Measurements from ENCODE around the gene NR2F1-AS1.

Gene NR2F1-AS1

DNA sequence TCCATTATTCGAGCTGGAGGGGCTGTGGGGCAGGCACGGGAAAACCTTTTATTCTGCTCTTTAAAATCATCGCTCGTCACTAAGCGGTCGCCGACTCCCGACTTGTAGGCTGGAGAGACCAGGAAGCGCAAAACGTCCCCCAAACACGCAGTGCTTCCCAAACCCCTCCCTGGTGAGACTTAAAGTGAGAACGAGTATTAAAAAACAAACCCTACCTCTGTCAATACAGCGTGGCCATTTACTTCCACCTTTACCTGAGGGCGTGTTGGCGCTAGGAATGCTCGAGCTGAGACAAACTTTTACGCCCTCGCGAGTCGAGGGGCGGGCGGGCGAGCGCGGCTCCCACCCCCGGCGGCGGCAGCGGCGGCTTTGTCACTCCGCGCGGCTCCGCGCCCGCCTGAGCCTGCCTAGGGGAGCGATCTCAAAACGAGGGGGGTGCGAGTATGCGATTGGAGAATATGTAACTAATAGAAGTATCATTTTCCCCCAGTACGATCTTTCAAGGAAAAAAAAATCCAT, at the start of gene NR2F1-AS1:
TSS of gene NR2F1-AS1 (minus strand) at position 293 of the 519 bp plus-strand sequence.
- no peak for DNase-seq

DNA sequence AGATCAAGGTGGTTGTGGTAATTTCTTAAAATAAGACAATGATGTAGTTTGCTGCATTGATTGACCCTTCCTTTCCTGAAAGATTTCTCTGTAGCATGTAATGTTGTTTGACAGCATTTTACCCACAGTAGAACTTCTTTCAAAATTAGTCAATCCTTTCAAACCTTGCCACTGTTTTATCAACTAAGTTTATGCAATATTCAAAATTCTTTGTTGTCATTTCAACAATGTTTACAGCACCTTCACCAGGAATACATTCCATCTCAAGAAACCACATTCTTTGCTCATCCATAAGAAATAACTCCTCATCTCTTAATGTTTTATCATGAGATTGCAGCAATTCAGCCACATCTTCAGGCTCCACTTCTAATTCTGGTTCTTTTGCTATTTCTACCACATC, 45.8 kb upstream of the NR2F1-AS1 start:
- no peak for DNase-seq

DNA sequence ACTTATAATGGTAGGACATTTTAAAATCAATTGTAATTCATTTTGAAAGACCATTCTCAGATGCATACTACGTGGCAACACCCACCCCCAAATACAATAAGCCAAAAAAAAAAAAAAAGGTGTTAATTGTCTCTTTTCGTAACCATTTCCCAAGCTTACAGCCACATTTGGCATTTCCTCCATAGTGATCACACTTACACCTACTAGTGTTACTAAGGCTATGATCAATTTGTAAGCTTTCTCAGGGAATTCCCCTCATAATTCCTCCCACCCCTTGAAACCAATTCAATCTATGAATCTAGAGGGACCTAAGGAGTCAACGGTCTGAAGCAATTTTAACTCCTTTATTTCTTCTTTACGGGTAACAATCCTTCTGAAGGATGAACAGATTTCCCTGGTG, 42.1 kb upstream of the NR2F1-AS1 start:
- DNase-seq, result no peak

DNA sequence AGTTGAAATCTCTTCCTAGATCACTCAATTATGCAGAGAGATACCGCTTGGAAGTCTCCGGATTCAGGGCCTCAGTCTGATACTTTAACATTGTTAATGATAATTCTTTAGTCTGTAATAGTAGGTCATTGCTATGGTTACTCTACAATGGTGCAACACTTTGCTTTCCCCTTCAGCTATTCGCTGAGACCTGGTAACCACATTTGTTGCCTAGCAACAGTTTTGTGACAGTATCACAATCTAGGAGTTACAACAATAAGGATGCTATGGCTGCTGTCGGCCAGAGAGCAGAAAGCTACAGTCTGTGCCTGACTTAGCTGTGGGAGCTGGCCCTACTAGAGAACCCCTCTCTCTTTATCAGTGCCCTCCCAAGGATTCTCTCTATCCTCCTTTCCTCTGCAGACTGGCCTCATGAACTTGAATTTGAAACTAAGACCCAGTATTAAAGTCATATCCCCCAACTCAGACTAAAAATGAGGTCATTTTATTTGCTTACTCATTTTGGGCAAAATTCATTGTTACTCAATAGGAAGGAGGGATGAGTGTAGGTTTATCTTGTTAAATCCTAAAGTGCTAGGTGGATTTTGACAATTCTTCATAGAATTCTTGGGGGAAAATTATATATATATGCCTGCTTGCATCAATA, 41.3 kb upstream of the NR2F1-AS1 start:
- DNase-seq, result no peak

DNA sequence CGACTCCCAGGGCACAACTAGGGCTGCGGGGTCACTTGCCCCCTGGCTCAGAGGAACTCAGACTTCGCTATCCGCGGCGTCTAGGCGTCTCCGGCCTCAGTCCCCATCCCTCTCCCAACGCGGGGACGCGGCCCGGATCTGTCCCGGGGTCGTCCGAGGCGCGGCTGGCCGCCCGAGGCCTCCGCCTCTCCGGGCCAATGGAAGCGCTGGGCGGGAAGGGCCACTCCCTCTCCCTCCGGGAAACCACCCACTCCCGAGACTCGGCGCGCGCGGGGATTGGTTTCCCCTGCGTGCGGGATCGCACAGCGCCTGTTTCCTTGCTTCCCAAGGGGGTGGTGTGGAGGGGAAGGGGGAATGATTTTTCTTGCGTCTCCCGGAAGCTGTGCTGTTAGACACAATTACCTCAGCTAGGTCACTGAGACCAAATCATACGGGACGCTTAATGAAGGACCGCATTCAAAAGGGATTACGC, 40.3 kb upstream of the NR2F1-AS1 start:
- DNase-seq, result no peak

DNA sequence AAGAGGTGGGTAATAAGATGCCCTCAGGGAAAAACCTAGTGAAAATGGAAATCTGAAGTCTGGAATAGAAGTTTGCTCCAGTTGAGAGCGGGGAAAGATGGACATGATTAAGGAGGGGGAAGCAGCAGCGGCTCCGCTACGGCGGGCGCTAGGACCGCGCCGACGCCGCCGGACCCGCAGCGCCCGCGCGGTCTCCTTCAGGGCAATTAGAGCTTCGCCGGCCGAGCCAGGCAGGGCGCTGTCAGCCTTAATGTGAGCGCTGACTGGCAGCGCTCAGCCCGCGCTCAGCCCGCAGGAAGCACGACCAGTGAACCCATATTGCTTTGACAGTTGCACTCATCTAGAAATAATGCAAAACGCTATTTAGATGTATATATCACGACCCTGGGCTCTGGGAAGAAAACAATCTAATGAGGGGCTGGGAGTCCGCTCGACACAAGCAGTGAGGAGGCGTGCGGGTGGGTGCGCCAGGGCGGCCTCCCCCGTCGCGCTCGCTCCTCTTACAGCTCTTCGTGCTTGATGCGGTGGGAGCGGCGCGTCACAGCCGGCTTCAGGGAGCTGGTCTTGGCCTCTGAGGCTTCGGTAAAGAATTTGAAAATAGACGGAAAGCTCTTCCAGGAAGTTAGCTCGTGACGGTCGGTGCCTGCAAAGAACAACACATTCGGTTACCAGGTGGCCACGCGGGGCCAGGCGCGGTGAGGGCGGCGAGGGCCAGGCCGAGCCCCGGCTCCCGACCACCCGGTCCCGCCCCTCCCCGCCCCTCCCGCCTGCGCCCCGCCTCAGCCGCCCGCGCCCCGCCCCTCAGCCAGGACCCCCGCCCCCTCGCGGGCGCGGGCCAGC, 39.7 kb upstream of the NR2F1-AS1 start:
- DNase-seq, result peak; percentile 37

DNA sequence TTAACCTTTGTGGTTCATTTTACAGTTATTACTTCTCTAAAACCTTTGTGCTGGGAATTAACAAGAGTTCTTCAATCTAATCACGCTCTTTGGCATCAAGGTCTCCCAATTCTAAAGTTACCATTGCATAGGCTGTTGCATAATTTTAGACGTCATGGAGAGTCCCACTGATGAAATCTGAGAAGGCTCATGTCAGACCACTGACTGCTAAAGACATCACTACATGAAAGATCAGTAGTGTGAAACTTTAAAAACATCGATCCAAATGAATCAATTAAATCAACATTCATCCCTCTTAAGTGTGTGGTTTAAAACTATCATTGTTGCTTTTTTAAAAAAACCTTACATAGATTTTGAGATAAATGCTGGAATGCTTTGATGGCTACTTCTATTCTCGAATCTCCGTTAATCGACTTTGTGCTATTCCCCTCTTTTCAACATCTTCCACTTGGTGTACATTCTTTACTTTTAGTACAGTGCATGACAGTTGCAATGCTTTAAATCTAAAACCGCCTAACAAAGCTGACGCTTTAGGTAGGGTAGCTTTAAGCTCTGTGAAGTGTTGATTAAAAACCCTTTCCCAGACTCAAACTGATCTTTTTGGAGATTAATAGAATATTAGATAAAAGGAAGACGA, 35.6 kb upstream of the NR2F1-AS1 start:
- no peak for DNase-seq

DNA sequence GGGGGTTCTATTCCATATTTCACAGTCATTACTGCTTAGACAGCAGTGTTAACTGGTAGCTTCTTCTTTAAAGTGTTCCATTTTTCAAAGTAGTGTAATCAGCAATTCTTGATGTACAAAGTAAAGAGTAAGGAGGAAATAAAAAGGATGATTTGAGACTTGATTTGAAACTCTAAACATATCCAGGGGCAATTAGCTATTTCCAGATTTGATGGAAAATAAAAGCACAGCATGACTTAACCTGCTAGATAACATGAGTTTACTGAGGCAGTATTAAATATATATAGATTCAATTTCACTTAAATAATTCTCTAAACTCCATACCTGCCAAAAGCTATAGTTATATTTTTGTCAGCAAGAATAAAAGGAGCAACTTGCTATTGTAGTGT, 31.8 kb upstream of the NR2F1-AS1 start:
- no peak for DNase-seq

DNA sequence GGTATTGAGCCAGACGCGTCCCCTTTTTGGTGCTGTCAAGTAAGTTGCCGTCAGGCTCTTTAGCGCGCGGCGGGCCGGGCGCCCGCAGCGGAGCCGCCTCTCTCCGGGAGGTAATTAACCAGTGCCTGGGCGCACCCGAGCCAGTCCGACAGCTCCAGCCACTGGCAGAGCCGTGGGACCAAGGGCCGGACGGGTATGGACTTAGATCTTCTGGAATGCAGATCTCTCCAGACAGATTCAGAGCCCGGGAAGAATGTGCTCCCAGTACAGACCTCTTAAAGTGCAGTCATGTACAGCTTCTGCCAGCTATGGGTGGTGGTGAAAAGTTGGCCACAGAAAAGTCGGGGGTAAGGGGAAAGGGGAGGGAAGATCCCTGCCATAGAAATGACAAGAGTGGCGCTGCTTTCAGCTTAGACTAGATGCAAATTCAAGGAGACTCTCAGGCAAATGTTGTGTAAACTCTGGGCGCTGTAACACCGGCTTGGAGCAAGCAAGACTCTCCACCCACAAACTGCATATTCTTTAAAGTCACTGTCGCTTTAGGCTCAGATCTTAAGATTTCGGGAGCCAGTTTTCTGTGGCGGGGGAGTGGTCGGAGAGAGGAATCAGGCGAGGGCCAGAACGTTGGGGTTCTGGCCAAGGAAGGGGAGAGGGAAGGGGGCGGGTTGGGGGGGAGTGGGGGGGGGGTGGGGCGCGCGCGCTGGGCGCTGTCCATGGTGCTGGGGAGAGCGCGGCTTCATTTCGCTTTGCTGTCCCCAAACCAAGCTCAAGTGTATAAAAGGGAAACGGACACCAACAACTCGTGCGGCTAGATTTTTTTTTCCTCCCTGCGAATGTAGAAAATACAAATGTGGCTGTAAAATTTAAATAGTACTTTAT, 31.2 kb upstream of the NR2F1-AS1 start:
- no peak for DNase-seq

DNA sequence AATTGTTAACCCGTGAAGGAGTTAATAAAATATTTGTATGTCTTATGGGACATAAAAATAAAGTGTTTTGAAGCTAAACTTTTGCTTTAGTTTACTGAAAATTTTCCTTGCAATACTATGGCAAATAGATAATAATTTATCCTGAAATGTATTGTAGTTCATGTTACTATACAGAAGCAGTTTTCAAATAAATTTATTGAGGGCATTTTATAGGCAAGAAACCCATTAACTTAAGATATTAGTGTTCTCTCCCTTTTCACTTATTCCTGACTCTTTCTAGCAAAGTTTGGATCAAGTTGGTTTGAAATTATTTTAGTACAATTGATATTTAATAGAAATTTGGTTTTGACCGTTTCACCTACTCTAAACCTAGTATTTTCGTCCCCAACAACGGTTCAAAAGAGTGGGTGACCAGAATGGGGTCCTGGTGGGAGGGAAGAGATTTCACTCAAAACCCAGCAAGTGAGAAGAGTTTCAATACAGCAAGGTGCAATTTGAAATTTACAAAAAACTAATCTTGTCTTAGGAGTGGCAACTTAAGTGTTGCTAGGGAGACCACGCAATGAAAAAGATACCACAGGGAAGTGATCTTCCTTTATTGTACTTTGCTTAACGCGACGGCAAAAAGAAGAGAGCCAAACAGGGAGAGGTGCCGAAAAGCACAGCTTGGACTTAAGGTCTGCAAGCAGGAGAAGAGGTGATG, 30.4 kb upstream of the NR2F1-AS1 start:
- no peak for DNase-seq

DNA sequence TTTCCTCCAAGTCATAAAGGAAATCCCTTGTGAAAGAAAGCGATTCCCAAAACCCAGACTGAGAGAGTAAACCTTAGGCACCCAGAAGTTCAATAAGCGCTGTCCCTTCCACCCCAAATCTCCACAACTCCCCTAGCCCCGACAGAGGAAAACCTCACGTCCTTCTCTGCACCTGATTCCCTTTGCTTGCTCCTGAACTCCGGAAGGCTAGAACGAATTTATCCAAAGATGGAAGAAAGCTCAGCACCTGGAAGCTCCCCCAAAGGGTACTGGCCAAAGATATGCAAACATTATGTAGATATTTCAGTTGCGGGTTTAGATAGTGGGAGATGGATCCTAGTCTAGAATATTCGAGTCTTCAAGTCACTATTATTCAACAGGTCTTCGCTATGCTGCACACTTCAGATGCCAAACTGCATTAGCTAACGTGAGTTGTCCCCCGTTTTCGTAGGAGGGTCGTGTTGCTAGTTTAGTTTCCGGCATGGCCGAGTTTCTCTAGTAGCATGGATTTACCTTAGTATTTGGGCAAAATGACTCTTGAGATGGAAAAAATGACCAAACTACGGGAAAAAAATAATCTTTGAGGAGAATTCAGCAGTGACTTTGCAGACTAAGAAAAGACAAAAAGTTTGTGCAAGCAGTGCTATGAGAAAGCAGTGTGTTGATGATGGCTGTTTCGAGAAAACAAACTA, 29.7 kb upstream of the NR2F1-AS1 start:
- DNase-seq, result no peak

DNA sequence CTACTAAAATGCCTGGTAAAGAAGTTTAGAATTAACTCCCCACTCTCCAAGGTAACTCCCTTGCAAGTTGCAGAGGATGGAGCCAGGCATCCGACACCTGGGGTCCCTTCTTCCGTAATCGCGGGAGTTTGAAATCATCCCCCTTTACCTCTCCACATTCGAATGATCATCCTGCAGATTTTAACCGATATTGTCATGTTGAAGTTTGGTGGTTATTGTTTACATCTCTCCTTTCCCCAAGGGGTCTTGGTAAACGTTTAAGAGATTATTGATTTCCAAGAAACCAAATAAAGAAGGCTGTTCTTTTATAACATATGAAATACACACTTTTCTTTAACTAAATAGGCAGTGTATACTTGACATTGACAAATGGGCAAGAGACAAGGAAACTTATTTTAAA, 28.7 kb upstream of the NR2F1-AS1 start:
- no peak for DNase-seq

DNA sequence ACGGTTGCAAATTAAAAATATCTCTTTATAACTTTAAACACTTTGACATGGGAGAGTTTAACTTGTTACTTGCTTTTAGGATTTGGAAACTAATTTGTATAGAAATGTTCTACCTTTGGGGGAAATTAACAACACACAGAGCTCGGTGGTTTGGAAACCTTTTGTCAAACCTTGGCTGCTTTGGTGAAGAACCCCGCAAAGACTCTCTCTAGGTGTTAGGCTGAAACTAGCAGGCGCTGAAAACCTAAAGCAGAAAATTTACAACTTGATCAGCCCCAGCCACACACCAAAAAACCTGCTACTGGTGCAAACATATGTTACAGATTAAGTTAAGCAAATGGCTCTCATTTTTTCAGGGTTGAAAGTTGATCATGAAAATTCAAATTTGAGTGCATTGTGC, 27.8 kb upstream of the NR2F1-AS1 start:
- no peak for DNase-seq

DNA sequence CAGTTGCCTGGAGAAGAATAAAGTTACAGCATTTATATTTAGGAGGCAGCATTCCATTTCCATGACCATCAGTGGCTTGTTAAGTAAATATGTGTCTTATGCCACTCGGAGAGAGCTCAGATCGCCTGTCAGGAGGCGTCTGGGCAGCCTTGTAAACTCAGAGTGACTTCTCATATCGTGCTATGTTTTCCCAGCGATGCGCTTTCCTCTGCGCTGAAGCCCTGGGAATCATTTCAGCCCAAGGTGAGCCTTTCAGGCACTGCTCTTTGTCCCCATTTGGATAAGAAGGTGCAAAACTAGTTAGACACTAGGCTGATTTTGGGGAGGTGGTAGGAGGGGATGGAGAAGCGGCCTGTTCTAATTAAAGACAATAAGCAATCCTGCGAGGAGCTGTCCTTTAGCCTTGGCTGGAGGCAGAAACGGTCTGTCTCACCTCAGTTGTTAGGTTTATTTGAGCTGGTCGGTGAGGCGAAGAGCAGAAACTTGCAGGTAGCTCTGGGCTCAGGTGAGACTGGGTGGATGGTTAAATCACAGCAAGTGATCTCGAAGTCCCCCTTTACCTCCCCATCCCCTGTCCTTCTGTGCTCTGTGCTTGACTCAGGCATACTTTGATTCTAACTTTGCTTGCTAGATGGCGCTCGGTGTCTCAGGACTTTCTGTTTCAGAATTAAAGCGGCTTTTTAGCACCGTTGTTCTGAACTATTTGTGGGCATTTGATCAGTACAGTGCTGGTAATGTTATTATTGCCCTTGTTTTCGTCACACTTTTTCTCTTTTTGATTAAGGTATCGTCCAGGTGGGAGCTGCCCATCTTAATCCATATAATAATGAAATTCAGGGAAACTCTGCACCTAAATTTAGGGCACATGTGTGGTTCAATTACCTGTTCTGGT, 26.6 kb upstream of the NR2F1-AS1 start:
- DNase-seq, result no peak

DNA sequence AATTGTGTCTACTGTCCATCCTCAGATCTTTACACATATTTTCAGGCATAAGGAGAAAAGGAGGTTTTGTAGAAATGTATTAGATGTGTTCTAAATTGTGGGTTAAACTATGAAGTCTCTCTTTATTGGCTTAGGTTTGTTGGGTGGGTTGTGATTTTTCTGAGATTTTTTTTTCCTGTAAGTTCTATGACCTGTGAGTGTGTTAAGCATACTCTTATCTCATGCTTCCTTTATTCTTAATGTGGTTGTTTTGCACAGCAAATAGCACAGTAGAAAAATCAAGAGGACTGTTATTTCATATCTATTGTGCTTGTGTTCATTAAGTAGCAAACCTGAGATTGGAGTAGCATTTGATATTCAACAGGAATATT, 25.3 kb upstream of the NR2F1-AS1 start:
- DNase-seq, result no peak

DNA sequence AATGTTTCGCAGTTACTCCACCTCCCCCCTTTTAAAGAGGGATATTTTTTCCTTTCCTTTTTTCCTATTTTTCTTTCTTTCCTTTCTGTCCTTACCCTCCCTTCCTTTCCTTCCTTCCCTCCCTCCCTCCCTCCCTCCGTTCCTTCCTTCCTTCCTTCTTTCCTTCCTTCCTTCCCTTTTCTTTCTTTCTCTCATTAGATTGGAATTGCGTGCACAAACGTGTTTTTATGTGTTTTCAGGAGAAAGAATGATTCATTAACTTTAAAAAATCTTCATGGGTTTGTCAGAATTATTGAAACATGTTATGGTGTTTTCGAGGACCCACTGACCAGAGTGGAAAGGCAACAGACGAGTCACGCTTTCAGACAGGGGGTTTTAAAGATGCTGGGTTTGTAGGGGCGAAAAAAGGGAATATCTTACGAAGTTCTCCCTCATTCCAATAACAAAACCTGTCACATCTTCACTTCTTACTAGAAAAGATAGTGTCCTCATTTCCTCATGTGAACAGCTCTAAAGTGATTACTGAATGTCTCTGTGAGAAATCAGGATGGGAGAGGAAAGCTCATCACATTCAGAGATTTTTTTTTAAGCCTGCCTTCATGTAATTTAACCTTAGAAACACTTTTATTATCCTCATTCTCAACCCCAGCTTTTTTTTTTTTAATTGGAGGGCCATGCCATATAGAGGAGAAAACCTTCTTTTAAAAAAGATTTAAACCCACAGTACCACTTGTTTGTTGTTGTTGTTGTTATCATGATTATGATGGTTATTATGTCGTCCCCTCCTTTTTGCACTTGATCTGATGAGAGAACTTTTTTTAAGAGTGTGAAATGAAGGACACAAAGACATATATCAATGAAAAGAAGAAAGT, 23.9 kb upstream of the NR2F1-AS1 start:
- no peak for DNase-seq

DNA sequence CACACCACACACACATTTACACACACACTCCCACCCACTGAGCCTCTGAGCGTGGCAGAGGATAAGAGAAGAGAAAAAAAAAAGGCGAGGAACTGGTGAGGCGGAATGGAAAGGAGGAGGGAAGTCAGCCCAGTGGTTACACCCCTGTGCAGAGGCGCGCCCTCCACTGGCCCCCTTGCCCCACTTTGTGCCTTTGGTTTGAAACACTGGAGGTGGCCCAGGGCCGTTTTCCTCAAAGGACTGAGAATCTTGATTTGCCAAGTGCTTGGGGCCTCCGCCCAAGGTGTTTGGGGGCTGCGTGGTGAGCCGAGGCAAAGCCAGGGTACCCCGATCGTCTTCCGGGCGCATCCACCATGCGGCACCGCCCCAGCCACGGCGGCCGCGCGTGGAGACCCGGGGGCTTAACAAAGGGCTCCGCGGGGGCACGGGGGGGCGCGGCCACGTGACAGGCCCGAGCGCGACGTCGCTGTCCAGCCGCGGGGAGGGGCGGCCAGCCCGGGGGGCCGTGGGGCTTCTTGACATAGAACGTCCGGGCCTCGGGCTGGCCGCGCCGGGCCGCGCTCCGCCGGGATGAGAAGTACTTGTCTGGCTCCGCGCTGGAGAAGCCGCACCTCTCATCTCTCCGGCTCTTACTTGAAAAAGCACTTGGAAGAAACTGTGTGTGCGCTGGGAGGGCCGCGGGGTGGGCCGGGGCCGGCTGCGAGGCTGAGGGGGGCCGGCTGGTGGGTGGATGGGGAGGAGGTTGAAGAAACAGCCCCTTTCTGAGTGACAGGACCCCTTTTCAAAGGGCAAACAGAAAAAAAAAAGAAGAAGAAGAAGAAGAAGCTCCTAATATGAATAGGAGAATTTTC, 23.0 kb upstream of the NR2F1-AS1 start:
- no peak for DNase-seq

DNA sequence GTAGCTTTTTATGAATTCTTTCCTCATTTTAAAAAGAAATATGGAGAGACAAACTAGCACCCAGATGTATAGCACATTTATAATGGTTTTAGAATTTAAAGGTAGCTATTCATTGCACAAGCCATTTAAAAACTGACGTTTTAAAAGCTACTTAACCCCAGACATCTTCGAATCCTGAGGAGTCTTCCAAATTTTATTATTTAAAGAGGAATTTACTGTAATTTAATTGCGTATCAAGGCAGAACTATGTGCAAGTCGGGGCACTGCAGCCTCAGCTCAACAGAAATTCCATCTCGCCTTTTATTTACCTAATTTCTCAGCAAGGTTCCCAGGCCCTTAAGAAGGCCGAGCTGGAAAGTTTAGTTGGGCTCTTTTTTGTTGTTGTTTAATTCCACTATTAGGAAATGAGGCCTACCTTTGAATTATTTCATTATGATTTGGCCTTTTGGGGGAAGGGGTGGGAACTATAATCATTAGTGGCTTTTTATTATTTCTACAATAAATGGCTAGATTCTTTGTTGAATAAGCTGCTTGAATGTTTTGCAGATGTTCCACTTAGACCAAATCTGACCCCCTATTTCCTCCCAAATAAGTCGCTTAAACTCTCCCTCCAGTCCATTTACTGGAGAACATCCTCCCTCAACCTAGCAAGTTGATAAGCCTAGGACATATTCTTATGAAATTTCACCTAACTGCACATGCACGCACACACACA, 22.2 kb upstream of the NR2F1-AS1 start:
- DNase-seq, result no peak

Measured in activated effector memory CD4-positive, alpha-beta T cell treated with Interleukin-2 at 50 U/mL for 16 hours (primary cell).